GM18867 (cell line): ENCODE measurements around the gene NIPSNAP3A.

Experiments
- ATAC-seq: cut with Tn5 transposase; IDR thresholded peaks from one replicate; pipeline ENCODE4 v1.9.1; 2021; ENCODE audit warnings: mild to moderate bottlenecking, moderate library complexity; ENCODE audit not compliant: unreplicated experiment

Gene NIPSNAP3A

GRCh38 chr9:104774132-104774531 lies 26.6 kb downstream of the NIPSNAP3A start:
- no peak for ATAC-seq

- ATAC-seq, result peak; percentile 92
These were observed 27.5 kb downstream of the NIPSNAP3A start for GRCh38 chr9:104774831-104775573.

DNA sequence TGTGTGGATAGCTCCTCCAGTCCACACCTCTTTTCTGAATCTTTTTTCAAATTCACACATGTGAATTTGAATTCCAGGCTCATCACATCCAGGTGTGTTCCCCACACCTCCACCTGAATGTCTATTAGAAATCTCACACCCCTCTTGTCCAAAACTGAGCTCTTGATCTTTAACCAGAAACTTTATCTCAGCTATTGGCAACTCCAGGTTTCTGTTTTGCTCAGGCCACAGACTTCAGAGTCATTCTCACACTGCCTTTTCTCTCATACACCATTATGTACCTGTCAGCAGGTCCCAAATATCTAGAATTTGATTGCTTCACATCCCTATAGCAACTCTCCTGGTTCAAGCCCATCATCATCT lies 28.1 kb downstream of the NIPSNAP3A start:
- ATAC-seq, result peak; percentile 80

DNA sequence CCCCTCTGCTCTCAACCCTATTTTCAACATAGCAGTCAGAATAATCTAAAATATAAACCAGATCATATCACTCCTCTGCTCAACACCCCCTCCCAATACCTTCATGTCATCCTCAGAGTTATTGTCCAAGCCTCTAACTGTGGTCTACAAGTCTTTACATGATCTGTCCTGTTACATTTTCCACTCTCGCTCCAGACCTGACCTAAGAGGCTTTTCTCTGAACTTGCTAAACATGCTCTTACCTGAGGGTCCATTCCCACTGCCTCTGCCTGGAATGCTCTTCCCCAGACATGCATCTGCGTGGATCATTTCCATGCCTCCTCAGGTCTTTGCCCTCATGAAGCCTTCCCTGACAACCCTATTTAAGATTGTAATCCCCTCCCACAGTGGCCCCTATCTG lies 28.5 kb downstream of the NIPSNAP3A start:
- ATAC-seq, result no peak

- ATAC-seq, result no peak
These were observed 29.3 kb downstream of the NIPSNAP3A start for GRCh38 chr9:104776797-104777196.

DNA sequence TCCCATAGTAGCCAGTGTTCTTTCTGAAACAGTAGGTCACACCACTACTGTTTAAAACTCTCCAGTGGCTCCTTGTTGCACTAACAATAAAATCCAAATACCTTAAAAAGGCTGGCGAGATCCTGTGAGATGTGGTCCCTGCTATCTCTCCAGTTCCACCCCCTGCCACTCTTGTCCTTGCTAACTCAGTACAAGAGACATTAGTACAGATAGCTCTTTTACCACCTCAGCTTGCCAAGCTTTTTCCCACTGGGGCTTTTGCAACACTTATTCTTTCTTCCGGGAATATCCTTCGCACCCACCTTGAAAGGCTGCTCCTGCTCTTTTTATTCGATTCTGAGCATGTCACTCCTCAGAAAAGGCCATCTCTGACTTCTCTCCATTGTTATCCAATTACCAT lies 31.3 kb downstream of the NIPSNAP3A start:
- ATAC-seq, result no peak

DNA sequence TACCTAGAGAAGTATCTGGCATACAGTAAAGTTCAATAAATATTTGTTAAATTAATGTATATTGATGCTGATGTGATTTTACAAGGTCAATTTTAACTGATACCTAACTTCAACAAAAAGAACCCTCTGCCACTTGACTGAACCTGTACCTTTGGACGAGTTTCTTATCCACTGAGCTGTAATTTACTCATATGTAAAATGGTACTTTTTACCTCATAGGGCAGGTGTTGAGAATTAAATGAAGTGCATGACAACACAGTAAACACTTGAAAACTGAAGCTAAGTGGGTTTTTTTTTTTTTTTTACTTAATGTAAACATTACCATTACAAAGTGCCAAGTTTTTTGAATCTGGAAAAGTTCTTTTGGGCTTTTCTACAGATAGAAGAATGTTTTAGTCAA lies 31.9 kb downstream of the NIPSNAP3A start:
- ATAC-seq, result no peak

DNA sequence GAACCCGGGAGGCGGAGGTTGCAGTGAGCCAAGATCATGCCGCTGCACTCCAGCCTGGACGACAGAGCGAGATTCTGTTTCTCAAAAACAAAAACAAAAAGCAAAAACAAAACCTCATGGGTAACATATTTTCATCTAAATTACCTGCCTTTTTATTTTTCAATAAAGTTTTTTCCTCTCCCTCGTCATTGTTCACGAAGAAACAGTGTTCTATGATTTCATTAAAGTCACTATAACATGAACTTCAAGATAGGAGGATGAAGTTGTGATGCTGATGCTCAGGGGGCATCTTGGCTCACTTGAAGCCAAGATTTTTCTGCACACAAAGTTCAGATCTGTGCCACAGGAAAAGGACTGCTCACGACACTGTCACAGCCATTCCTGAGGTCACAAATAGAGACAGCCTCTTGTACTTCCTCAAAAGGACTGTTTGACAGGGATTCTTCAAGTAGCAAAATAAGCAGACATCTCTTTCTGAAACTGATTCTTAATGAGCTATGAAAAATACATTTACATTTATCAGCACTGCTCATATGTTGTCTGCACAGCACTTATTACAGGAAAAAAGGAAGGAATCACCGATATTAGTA lies 32.6 kb downstream of the NIPSNAP3A start:
- no peak for ATAC-seq

DNA sequence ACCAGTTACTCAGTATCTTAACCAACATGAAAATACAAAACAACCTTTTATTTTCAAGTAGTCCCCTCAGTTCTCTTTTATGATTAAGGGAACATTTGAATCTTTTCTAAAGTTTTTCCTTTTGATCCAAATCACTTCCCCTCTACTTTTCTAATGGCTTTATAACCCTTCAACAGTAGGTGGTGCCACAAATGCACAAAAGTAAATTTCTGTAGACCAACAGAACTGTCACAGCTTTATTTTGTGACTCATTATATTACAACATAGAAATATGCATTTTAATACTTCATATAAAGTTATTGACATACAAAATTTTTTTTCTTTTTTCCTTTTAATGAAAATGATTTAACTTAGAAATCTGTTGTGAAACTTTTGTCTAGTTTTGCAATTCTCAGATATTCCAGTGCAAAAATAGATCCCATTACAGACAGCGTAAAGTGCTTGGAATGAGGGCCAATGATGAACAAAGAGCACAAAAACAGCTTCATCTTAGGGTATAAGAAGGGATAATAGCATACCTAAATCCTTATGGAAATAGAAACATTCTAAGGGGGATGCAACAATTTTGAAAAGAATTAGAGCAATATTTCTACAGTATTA lies 33.4 kb downstream of the NIPSNAP3A start:
- ATAC-seq, result no peak

DNA sequence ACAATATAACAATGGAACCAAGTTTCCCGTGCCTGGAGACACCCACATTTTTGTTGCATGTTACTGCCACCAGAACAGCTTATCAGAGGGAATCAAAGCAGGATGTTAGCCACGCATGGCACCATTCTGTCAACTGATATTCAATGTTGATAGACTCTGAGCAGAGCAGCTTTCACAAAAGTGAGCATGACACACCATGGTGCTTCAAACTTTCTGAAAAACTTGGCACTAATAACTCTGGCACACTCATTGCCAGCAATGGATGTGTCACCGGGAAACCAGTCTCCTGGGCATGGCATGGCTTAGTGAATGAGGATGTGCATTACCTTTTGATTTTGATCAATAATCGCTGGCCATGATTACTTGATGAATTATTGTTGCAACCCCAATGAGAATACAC lies 36.1 kb downstream of the NIPSNAP3A start:
- no peak for ATAC-seq

DNA sequence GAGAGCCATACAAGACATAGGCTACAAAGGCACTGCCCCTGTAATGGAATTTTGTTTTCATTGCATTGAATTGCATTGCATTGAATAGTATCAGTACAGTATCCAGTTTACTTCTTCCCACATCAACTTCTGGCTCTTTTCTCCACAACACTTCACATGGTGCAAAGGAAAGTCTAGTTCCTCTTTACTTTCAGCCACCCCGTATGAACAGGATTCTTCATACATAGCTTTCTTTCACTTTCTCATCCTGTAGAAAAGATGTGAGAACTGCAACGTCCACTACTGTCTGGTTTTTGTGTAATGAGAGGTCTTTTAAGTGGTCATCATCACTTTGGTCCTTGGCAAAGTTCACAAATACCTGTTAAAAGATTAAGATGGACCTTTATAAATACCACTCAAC lies 36.6 kb downstream of the NIPSNAP3A start:
- ATAC-seq, result peak; percentile 92

GRCh38 chr9:104786293-104786692 lies 38.8 kb downstream of the NIPSNAP3A start:
- ATAC-seq, result no peak

DNA sequence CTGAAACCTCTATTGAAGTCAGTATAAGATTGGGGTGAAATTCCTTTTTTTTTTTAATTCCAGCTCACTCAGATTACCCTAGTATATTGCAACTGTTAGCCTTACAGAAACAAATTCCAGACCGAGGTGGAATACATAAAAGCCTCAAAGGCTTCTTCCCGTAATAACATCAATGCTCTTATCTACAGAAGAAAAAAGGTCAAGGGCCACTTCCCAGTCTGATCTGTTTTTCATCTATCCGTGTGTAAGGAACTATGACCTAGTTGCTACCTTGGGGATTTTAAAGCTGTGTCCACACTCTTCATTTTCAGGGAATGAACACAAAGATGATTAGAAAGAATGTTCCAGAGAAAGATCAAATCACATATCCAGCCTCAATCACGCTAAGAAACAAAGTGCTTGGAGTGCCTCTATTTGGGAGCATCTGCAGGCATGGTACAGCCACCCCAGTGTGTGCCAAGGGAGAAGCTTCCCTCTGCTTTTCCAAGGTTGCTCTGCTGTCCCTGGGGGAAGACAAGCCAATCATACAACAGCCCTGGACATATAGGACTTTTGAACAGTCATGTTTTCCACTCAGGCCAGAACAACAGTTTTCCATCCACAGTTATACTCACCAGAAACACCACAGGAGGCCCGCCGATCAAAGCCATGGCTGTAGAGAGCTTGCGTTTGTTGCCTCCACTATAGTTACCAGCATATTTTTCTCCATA lies 40.0 kb downstream of the NIPSNAP3A start:
- no peak for ATAC-seq

GRCh38 chr9:104788251-104788650 lies 40.8 kb downstream of the NIPSNAP3A start:
- ATAC-seq, result no peak

DNA sequence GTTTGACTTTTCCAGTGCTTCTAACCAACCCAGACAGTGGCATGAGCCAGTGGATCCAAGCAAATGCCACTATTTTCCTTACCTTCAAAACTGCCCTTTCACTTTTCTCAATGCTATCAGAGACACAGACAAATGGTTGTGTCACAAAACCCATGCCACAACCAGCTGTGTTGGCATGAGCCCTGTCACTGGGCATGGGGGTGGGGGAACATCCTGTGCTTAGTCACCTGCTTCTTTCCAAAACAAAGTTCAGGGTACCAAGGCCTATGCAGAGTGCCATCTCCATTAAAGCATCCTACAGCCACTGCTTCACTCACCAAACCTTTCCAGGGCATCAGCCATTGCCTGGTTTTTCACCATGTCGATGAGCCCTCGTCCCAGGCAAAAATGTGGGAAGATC lies 46.6 kb downstream of the NIPSNAP3A start:
- no peak for ATAC-seq

- ATAC-seq, result no peak
These were observed 47.6 kb downstream of the NIPSNAP3A start for GRCh38 chr9:104795082-104795481.

DNA sequence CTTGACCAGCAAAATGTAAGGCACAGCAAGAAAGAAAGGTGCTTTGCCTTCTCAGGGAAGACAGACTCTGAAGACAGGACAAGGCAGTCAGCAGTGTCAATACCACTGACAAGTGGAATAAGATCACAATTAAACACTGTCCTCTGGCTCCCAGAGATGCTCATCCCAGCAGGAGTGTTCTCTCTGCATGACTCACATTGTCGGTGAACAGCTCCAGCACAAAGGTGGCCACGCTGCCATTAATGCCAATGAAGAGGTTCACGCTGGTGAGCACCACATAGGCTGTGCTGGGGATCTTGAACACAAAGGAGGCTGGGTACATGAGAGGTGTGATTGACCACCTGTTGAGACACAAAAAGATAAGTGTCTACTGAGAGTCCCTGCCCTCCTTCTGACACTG lies 48.4 kb downstream of the NIPSNAP3A start:
- ATAC-seq, result no peak

- ATAC-seq, result no peak
These were observed 50.9 kb downstream of the NIPSNAP3A start for GRCh38 chr9:104798209-104798995.

DNA sequence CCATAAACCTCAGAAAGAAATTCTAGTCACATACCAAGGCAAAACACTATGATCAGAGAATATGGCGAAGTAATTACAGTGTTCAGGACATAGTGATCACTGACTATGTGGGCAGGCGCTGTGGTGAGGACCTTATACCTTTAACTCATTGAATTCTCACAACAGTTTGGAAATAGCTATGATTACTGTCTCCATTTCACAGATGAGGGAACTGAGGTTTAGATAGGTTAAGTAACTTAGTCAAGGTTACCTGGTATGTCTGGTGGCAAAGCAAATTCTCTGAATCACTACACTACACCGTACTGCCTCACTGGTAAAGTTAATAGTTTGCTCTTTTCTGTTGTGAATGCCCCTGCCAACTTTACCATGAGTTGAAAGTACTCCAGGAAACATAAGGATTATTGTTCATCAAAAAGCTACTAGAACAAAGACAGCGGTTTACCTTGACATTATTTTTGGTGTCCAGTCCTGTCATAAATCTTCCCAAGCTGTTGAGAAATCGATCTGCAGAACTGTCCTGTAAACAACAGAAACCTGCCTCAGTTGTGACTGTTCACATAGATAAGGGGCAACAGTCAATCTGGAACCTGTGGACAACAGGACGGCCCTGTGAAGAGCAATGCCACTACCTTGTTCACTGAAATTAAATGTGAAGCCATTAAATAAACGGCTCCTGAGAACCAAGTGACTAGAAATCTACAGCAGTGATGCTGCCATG lies 52.7 kb downstream of the NIPSNAP3A start:
- ATAC-seq, result no peak

GRCh38 chr9:104802110-104802509 lies 54.6 kb downstream of the NIPSNAP3A start:
- no peak for ATAC-seq
